CD14-positive monocyte (primary cell): ENCODE measurements around the gene CHODL. TPM values are rescaled to one million over a fixed set of nuclear protein-coding genes. Genes with fewer than 3 reads are reported as not detected.

Experiments
- DNase-seq, 3 donors: peaks; one replicate each; pipeline ENCODE4 v3.0.0-alpha.2; 2011 to 2022
- H2AFZ ChIP-seq: 2 replicates; pipeline ENCODE4 v1.6.0; 2012; ENCODE audit warnings: mild to moderate bottlenecking, low read depth, low read length, inconsistent platforms; ENCODE audit not compliant: insufficient read depth, poor library complexity, severe bottlenecking
- H3K27ac ChIP-seq, 2 donors: 1 replicate in 1 of 2; 2 replicates in 1 of 2; pipeline ENCODE4 v1.5.1; 2012 to 2013; ENCODE audit warnings: low read length in 2 of 2, control low read depth in 1 of 2, inconsistent platforms in 1 of 2, low read depth in 1 of 2, mild to moderate bottlenecking in 1 of 2
- H3K27me3 ChIP-seq, 2 donors: one replicate each; pipeline versions ENCODE4 v1.6.0 to v1.6.1; 2011 to 2013; ENCODE audit warnings: low read length in 2 of 2; ENCODE audit not compliant: control insufficient read depth in 2 of 2, insufficient read depth in 2 of 2
- H3K36me3 ChIP-seq, 2 donors: replicated peaks in 1 of 2; 1 replicate in 1 of 2; 2 replicates in 1 of 2; pipeline versions ENCODE4 v1.5.1 to v1.6.1; 2012 to 2013; ENCODE audit warnings: low read length in 2 of 2, control low read depth in 1 of 2, inconsistent platforms in 1 of 2, mild to moderate bottlenecking in 1 of 2; ENCODE audit not compliant: insufficient read depth in 2 of 2, control insufficient read depth in 1 of 2
- H3K4me1 ChIP-seq, 2 donors: 1 replicate in 1 of 2; 2 replicates in 1 of 2; pipeline versions ENCODE4 v1.5.1 to v1.6.1; 2012 to 2013; ENCODE audit warnings: low read length in 2 of 2, control low read depth in 1 of 2, inconsistent platforms in 1 of 2, mild to moderate bottlenecking in 1 of 2, moderate library complexity in 1 of 2; ENCODE audit not compliant: insufficient read depth in 2 of 2, control insufficient read depth in 1 of 2
- H3K4me2 ChIP-seq: replicated peaks from 2 replicates; pipeline ENCODE3; 2012; ENCODE audit warnings: low read length, moderate library complexity, mild to moderate bottlenecking; ENCODE audit not compliant: poor library complexity, severe bottlenecking; ENCODE audit errors: extremely low read depth
- H3K4me3 ChIP-seq, 3 experiments: fragments of 200-600 bp in 1 of 3; sonication (generic) in 1 of 3; replicated peaks in 1 of 3; 1 replicate in 2 of 3; 2 replicates in 1 of 3; pipeline ENCODE4 v1.5.1; 2011 to 2013; ENCODE audit warnings: low read length in 3 of 3, mild to moderate bottlenecking in 3 of 3, control low read depth in 2 of 3, low read depth in 2 of 3, inconsistent platforms in 1 of 3, moderate library complexity in 1 of 3
- H3K79me2 ChIP-seq: 2 replicates; pipeline ENCODE4 v1.6.0; 2012; ENCODE audit warnings: mild to moderate bottlenecking, control low read depth, inconsistent platforms, low read length, moderate library complexity; ENCODE audit not compliant: insufficient read depth
- H3K9ac ChIP-seq: 2 replicates; pipeline ENCODE4 v1.6.0; 2017; ENCODE audit warnings: low read length, mild to moderate bottlenecking; ENCODE audit not compliant: insufficient read depth, poor library complexity, severe bottlenecking
- H3K9me3 ChIP-seq, 2 donors: replicated peaks in 1 of 2; 1 replicate in 1 of 2; 2 replicates in 1 of 2; pipeline versions ENCODE4 v1.5.1 to v1.6.1; 2012 to 2013; ENCODE audit warnings: low read length in 2 of 2, control low read depth in 1 of 2; ENCODE audit not compliant: control insufficient read depth in 1 of 2, insufficient read depth in 1 of 2
- H4K20me1 ChIP-seq: 2 replicates; pipeline ENCODE4 v1.6.0; 2012; ENCODE audit warnings: mild to moderate bottlenecking, low read length, control low read depth, moderate library complexity; ENCODE audit not compliant: insufficient read depth
- H3K27ac Mint-ChIP-seq, 7 donors: one replicate each; pipeline ENCODE4 v1.8.0; 2020; ENCODE audit warnings: mild to moderate bottlenecking in 7 of 7, mixed read lengths in 7 of 7, moderate library complexity in 6 of 7, inconsistent platforms in 2 of 7
- H3K27me3 Mint-ChIP-seq, 3 donors: one replicate each; pipeline ENCODE4 v1.8.0; 2021 to 2022; ENCODE audit warnings: low read depth in 3 of 3, mild to moderate bottlenecking in 3 of 3, mixed read lengths in 3 of 3, moderate library complexity in 3 of 3, inconsistent platforms in 1 of 3
- H3K36me3 Mint-ChIP-seq, 2 donors: one replicate each; pipeline ENCODE4 v1.8.0; 2020; ENCODE audit warnings: mixed read lengths in 2 of 2, inconsistent platforms in 1 of 2, mild to moderate bottlenecking in 1 of 2
- H3K4me1 Mint-ChIP-seq: one replicate; pipeline ENCODE4 v1.8.0; 2020; ENCODE audit warnings: mild to moderate bottlenecking, mixed read lengths
- H3K4me3 Mint-ChIP-seq, 2 donors: one replicate each; pipeline ENCODE4 v1.8.0; 2020; ENCODE audit warnings: mild to moderate bottlenecking in 2 of 2, mixed read lengths in 2 of 2, moderate library complexity in 1 of 2
- H3K9me3 Mint-ChIP-seq, 7 donors: one replicate each; pipeline ENCODE4 v1.8.0; 2020 to 2022; ENCODE audit warnings: mixed read lengths in 7 of 7, mild to moderate bottlenecking in 6 of 7, moderate library complexity in 6 of 7, inconsistent platforms in 2 of 7
- CTCF ChIP-seq: fragments of 200-600 bp; IDR thresholded peaks from one replicate; pipeline ENCODE4 v1.8.0; 2022; ENCODE audit warnings: antibody characterized with exemption, mild to moderate bottlenecking
- WGBS: methylation state at CpG from one replicate; pipeline ENCODE4 v1.1.5; 2013; ENCODE audit warnings: missing lambda C conversion rate; ENCODE audit not compliant: insufficient coverage; 5-methylcytosine and 5-hydroxymethylcytosine counted together
- intact Hi-C, 2 donors: fragments of 100-400 bp; cut with micrococcal nuclease; formaldehyde crosslinking; loops; one replicate each; pipeline versions ENCODE4 v1.15.0 to v1.15.1; 2023
- polyA plus RNA-seq, 3 donors: library from polyadenylated mRNA; depleted of rRNA in 1 of 3; unstranded in 2 of 3; stranded (reverse) in 1 of 3; fragments of 300-500 nt in 2 of 3; fragments of >200 nt in 1 of 3; fragmentation: Illumina TruSeq in 2 of 3; gene quantifications; 1 replicate in 2 of 3; 2 replicates in 1 of 3; pipeline ENCODE4 v1.2.3, GENCODE V29; 2012 to 2021

CHODL gene
- polyA plus RNA-seq, 3 donors = not detected

GRCh38 chr21:18235545-18235944 lies 9.1 kb upstream of the CHODL start:
- Histone ChIP-seq H2AFZ (no peak overlapping the region), H3K36me3 (no peaks in the 10 kb centered on the region), H3K4me1 (no peaks in the 10 kb centered on the region), H3K4me3 (no peak overlapping the region), H3K27ac (no peak overlapping the region), H4K20me1 (no peaks in the 10 kb centered on the region), H3K9me3 (peaks cover 4 to 5% of the 10 kb centered on the region in 2 donors), H3K27me3 (no peaks in the 10 kb centered on the region), H3K9ac (no peak overlapping the region), H3K4me2 (no peak overlapping the region), H3K79me2 (no peaks in the 10 kb centered on the region)
- peaks cover 0 to 4% (median 2%) of the 10 kb centered on the region in 7 donors for H3K9me3 Mint-ChIP-seq
- peaks cover 0 to 2% (median 0%) of the 10 kb centered on the region in 3 donors for H3K27me3 Mint-ChIP-seq
- H3K4me1 Mint-ChIP-seq = no peaks in the 10 kb centered on the region
- no peak for DNase-seq
- H3K36me3 Mint-ChIP-seq = no peaks in the 10 kb centered on the region
- intact Hi-C loops = no loop called here
- no peak overlapping the region for H3K4me3 Mint-ChIP-seq
- no CpG with 5 or more reads among the region's 1 CpG for WGBS
- no peak overlapping the region for H3K27ac Mint-ChIP-seq
- no peak for TF ChIP-seq CTCF

- no peaks in the 10 kb centered on the region for H3K36me3 ChIP-seq
- H3K36me3 Mint-ChIP-seq = no peaks in the 10 kb centered on the region
- H3K4me2 ChIP-seq = peak overlapping the region; percentile 39
- H3K27ac ChIP-seq = no peak overlapping the region
- TF ChIP-seq CTCF = no peak
- peaks cover 0 to 5% (median 4%) of the 10 kb centered on the region in 7 donors for H3K9me3 Mint-ChIP-seq
- peaks cover 20 to 33% of the 10 kb centered on the region in 2 donors for H3K27me3 ChIP-seq
- no peaks in the 10 kb centered on the region for H3K79me2 ChIP-seq
- peaks cover 6% of the 10 kb centered on the region for H3K4me1 Mint-ChIP-seq
- peak overlapping the region; percentile 29 for H2AFZ ChIP-seq
- H3K4me1 ChIP-seq = peaks cover 0 to 6% of the 10 kb centered on the region in 2 donors
- WGBS = 12% methylated on average over 21 of the region's 22 CpGs
- H3K4me3 ChIP-seq = no peak overlapping the region
- no peak for DNase-seq
- no peak overlapping the region for H3K9ac ChIP-seq
- intact Hi-C loops = no loop called here
- peaks cover 22 to 27% (median 26%) of the 10 kb centered on the region in 3 donors for H3K27me3 Mint-ChIP-seq
- H3K27ac Mint-ChIP-seq = no peak overlapping the region
- H3K9me3 ChIP-seq = peaks cover 0 to 5% of the 10 kb centered on the region in 2 donors
- peak overlapping the region; percentile 50 to 77 for H3K4me3 Mint-ChIP-seq
- H4K20me1 ChIP-seq = no peaks in the 10 kb centered on the region
Observed at GRCh38 chr21:18245464-18245967, 883 bp downstream of the CHODL start.
